ENCODE measurements around the gene DENND1B.

Gene DENND1B

DNA sequence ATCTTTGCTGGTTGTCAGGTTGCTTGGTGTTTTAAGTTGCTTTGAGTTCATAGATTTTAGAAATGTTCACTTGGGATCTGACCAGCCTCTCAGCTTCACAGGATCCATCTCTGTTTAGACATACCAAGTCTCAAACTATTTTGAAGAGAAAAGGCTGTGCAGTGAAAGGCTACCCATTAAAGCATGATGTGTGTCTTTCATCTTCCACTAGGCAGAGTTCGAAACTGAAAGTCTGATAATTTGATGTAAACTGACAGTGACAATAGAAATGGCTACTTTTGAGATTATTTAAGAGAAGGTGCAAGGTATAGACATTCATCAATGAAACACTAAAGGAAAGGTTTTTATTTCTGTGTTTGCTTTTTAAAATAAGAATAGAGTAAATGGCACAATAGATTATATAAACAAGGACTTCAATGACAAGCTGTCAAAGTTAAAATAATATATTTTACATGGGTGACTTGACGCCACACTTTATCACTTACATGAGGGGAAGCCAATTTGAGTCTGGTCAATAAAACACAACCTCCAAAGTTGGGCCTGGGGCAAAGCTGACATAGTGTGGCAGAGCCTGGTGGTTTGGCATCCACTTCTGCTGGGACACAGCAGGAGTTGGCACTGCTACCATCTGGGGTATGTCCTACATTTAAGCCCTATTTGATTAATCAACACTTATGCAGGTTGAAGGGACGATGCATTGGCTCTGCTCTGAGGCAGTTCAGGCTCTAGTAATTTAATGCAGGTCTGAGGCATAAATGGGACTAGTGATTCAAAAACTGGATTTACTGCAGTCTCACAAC is 309.6 kb downstream of the DENND1B start:
- TF ChIP-seq, protein P1, sequence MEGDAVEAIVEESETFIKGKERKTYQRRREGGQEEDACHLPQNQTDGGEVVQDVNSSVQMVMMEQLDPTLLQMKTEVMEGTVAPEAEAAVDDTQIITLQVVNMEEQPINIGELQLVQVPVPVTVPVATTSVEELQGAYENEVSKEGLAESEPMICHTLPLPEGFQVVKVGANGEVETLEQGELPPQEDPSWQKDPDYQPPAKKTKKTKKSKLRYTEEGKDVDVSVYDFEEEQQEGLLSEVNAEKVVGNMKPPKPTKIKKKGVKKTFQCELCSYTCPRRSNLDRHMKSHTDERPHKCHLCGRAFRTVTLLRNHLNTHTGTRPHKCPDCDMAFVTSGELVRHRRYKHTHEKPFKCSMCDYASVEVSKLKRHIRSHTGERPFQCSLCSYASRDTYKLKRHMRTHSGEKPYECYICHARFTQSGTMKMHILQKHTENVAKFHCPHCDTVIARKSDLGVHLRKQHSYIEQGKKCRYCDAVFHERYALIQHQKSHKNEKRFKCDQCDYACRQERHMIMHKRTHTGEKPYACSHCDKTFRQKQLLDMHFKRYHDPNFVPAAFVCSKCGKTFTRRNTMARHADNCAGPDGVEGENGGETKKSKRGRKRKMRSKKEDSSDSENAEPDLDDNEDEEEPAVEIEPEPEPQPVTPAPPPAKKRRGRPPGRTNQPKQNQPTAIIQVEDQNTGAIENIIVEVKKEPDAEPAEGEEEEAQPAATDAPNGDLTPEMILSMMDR (IDR thresholded peaks at IDR 0.05; ENCODE audit: low read depth, low read length, missing control alignments) = no peak
- in situ Hi-C loops (cut with HindIII; ENCODE audit: low pct_ligation_motif_present, low sequenced_read_pairs) = no loop called here

DNA sequence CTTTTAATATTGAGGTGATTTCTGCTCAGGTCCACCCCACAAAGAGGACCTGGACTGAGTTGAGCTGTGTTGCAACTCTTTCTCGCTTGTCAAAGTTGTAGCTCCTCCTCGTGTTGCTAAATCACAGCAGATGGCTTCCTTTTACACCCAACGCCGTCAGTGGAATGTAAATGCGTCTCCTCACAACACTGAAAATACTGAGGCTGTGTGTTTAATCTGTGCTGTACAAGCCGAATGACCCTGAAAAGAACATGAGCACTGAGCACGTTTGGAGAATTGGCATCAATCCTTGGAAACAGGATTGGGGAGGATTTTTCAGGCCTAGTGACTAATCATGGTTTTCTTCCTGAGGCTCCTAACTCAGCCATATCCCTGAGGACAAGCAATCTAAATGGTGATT is 311.2 kb downstream of the DENND1B start:
- H3K27ac ChIP-seq = no peak overlapping the region

More for the DNA sequence above, 309.6 kb downstream of the DENND1B start:
- Histone ChIP-seq H3K27ac (no peak overlapping the region), H3K4me3 (ENCODE audit: low read depth, low read length) (no peak overlapping the region), H3K36me3 (replicated peaks) (no peaks in the 10 kb centered on the region), H3K27me3 (replicated peaks) (no peaks in the 10 kb centered on the region)
- no peak for DNase-seq

DNA sequence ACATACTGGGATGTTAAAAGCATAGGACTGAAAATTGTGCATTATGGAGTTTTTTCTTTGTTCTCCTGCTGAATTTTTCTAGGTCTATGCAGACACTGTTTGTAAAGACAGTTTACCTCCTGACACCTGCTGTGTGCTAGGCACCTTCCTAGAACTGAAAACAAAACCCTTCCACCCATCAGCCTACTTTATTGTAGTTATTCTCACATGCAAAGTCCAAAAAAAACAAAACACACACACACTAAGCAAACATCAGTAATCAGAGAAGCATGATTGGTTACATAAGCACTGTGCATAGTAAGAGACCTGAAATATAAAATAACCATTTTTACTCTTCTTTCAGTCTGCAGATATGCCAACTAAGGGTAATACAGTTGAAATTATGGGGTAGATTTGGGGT is 312.1 kb downstream of the DENND1B start:
- TF ChIP-seq, protein P1 (IDR thresholded peaks at IDR 0.05; ENCODE audit: low read depth, low read length, missing control alignments) = no peak
- H3K27me3 ChIP-seq (replicated peaks) = no peaks in the 10 kb centered on the region
- in situ Hi-C loops (cut with HindIII; ENCODE audit: low pct_ligation_motif_present, low sequenced_read_pairs) = no loop called here
- DNase-seq = no peak
- H3K36me3 ChIP-seq (replicated peaks) = no peaks in the 10 kb centered on the region
- no peak overlapping the region for H3K4me3 ChIP-seq (ENCODE audit: low read depth, low read length)
- H3K27ac ChIP-seq = no peak overlapping the region

More for the DNA sequence above, 311.2 kb downstream of the DENND1B start:
- peak; percentile 17 for DNase-seq
- in situ Hi-C loops (cut with HindIII; ENCODE audit: low pct_ligation_motif_present, low sequenced_read_pairs) = no loop called here
- no peaks in the 10 kb centered on the region for H3K27me3 ChIP-seq (replicated peaks)
- no peaks in the 10 kb centered on the region for H3K36me3 ChIP-seq (replicated peaks)
- H3K4me3 ChIP-seq (ENCODE audit: low read depth, low read length) = no peak overlapping the region
- TF ChIP-seq, protein P1 (IDR thresholded peaks at IDR 0.05; ENCODE audit: low read depth, low read length, missing control alignments) = no peak

DNA sequence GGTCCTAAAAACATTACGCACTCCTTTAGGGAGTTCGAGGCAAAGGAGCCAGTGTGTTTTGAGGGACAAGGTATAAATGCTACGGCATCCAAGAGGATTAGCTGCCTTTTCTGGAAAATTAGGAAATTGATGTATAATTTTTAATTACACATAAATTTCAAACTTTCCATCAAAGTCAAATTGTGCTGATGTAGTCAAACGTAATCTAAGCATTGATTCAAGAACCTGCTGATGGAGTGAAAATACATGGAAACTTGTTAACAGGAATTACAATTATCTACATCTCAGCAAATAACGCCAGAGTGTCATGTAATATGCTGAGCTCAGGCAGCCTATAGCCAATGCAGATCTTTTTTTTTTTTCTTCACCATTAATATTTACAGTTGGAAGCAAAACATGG is 312.7 kb downstream of the DENND1B start:
- TF ChIP-seq, protein P1 (IDR thresholded peaks at IDR 0.05; ENCODE audit: low read depth, low read length, missing control alignments) = no peak
- in situ Hi-C loops (cut with HindIII; ENCODE audit: low pct_ligation_motif_present, low sequenced_read_pairs) = no loop called here
- no peaks in the 10 kb centered on the region for H3K36me3 ChIP-seq (replicated peaks)
- DNase-seq = no peak
- H3K27me3 ChIP-seq (replicated peaks) = no peaks in the 10 kb centered on the region
- H3K27ac ChIP-seq = no peak overlapping the region
- H3K4me3 ChIP-seq (ENCODE audit: low read depth, low read length) = no peak overlapping the region
